Measurements from ENCODE around the gene NRCAM. TPM values are rescaled to one million over a fixed set of nuclear protein-coding genes. Genes with fewer than 3 reads are reported as not detected.

The NRCAM gene
- polyA plus RNA-seq, 3 donors = not detected

GRCh38 chr7:108367946-108368345 lies 88.3 kb downstream of the NRCAM start:
- TF ChIP-seq CTCF (IDR thresholded peaks at IDR 0.05) = no peak
- no peak overlapping the region for H3K4me2 ChIP-seq (replicated peaks; ENCODE audit: extremely low read depth, low read length, poor library complexity, severe bottlenecking)

GRCh38 chr7:108367314-108367713 lies 88.9 kb downstream of the NRCAM start:
- no peak overlapping the region for H3K9ac ChIP-seq (ENCODE audit: insufficient read depth, low read length, poor library complexity, severe bottlenecking)
- H3K4me3 ChIP-seq (replicated peaks in 1 of 3; ENCODE audit: low read depth in 2 of 3, low read length in 3 of 3) = no peak overlapping the region
- H3K27ac ChIP-seq (ENCODE audit: low read depth in 1 of 2, low read length in 2 of 2) = no peak overlapping the region
- H4K20me1 ChIP-seq (ENCODE audit: insufficient read depth, low read length) = no peaks in the 10 kb centered on the region
- H3K36me3 ChIP-seq (replicated peaks in 1 of 2; ENCODE audit: control insufficient read depth in 1 of 2, insufficient read depth in 2 of 2, low read length in 2 of 2) = no peaks in the 10 kb centered on the region
- peaks cover 0 to 2% (median 2%) of the 10 kb centered on the region in 3 donors for H3K27me3 Mint-ChIP-seq (ENCODE audit: low read depth in 3 of 3)
- H3K79me2 ChIP-seq (ENCODE audit: insufficient read depth, low read length) = no peaks in the 10 kb centered on the region
- peaks cover 2 to 6% (median 3%) of the 10 kb centered on the region in 7 donors for H3K9me3 Mint-ChIP-seq
- DNase-seq = no peak
- no peak overlapping the region for H2AFZ ChIP-seq (ENCODE audit: insufficient read depth, low read depth, low read length, poor library complexity, severe bottlenecking)
- H3K27me3 ChIP-seq (ENCODE audit: control insufficient read depth in 2 of 2, insufficient read depth in 2 of 2, low read length in 2 of 2) = no peaks in the 10 kb centered on the region
- H3K27ac Mint-ChIP-seq = no peak overlapping the region
- H3K4me3 Mint-ChIP-seq = no peak overlapping the region
- H3K9me3 ChIP-seq (replicated peaks in 1 of 2; ENCODE audit: control insufficient read depth in 1 of 2, insufficient read depth in 1 of 2, low read length in 2 of 2) = no peaks in the 10 kb centered on the region
- H3K4me1 Mint-ChIP-seq = no peaks in the 10 kb centered on the region
- TF ChIP-seq CTCF (IDR thresholded peaks at IDR 0.05) = no peak
- intact Hi-C loops (cut with micrococcal nuclease) = no loop called here
- H3K36me3 Mint-ChIP-seq = no peaks in the 10 kb centered on the region
- H3K4me1 ChIP-seq (ENCODE audit: control insufficient read depth in 1 of 2, insufficient read depth in 2 of 2, low read length in 2 of 2) = no peaks in the 10 kb centered on the region
- H3K4me2 ChIP-seq (replicated peaks; ENCODE audit: extremely low read depth, low read length, poor library complexity, severe bottlenecking) = no peak overlapping the region

More at GRCh38 chr7:108367946-108368345, 88.3 kb downstream of the NRCAM start:
- Mint-ChIP-seq H3K4me1 (no peaks in the 10 kb centered on the region), H3K9me3 (peaks cover under 1 to 6% (median 3%) of the 10 kb centered on the region in 7 donors), H3K27me3 (ENCODE audit: low read depth in 3 of 3) (peaks cover 0 to 2% (median 2%) of the 10 kb centered on the region in 3 donors), H3K36me3 (no peaks in the 10 kb centered on the region), H3K4me3 (no peak overlapping the region), H3K27ac (no peak overlapping the region)
- no peak overlapping the region for H2AFZ ChIP-seq (ENCODE audit: insufficient read depth, low read depth, low read length, poor library complexity, severe bottlenecking)
- H3K36me3 ChIP-seq (replicated peaks in 1 of 2; ENCODE audit: control insufficient read depth in 1 of 2, insufficient read depth in 2 of 2, low read length in 2 of 2) = no peaks in the 10 kb centered on the region
- WGBS (ENCODE audit: insufficient coverage) = no CpG with 5 or more reads among the region's 6 CpGs
- intact Hi-C loops (cut with micrococcal nuclease) = no loop called here
- H3K27me3 ChIP-seq (ENCODE audit: control insufficient read depth in 2 of 2, insufficient read depth in 2 of 2, low read length in 2 of 2) = no peaks in the 10 kb centered on the region
- no peaks in the 10 kb centered on the region for H4K20me1 ChIP-seq (ENCODE audit: insufficient read depth, low read length)
- no peaks in the 10 kb centered on the region for H3K4me1 ChIP-seq (ENCODE audit: control insufficient read depth in 1 of 2, insufficient read depth in 2 of 2, low read length in 2 of 2)
- H3K4me3 ChIP-seq (replicated peaks in 1 of 3; ENCODE audit: low read depth in 2 of 3, low read length in 3 of 3) = no peak overlapping the region
- H3K27ac ChIP-seq (ENCODE audit: low read depth in 1 of 2, low read length in 2 of 2) = no peak overlapping the region
- H3K9ac ChIP-seq (ENCODE audit: insufficient read depth, low read length, poor library complexity, severe bottlenecking) = no peak overlapping the region
- DNase-seq = no peak
- no peaks in the 10 kb centered on the region for H3K79me2 ChIP-seq (ENCODE audit: insufficient read depth, low read length)
- no peaks in the 10 kb centered on the region for H3K9me3 ChIP-seq (replicated peaks in 1 of 2; ENCODE audit: control insufficient read depth in 1 of 2, insufficient read depth in 1 of 2, low read length in 2 of 2)

Measured in CD14-positive monocyte (primary cell).